HG03103 (cell line): Measurements from ENCODE around the gene PTPRM.

Source experiments
- ATAC-seq: cut with Tn5 transposase; IDR thresholded peaks from one replicate; pipeline ENCODE4 v1.9.1; 2021; ENCODE audit warnings: low read depth; ENCODE audit not compliant: unreplicated experiment

The PTPRM gene

GRCh38 chr18:7878265-7879211 lies 311.4 kb downstream of the PTPRM start:
- no peak for ATAC-seq

GRCh38 chr18:7879717-7880116 lies 312.6 kb downstream of the PTPRM start:
- ATAC-seq = no peak

- no peak for ATAC-seq
Measured at GRCh38 chr18:7885865-7886264, 318.7 kb downstream of the PTPRM start.

GRCh38 chr18:7886436-7886835 lies 319.3 kb downstream of the PTPRM start:
- no peak for ATAC-seq

- no peak for ATAC-seq
Measured at GRCh38 chr18:7889515-7889914, 322.4 kb downstream of the PTPRM start.

GRCh38 chr18:7890075-7890474 lies 323.0 kb downstream of the PTPRM start:
- no peak for ATAC-seq

GRCh38 chr18:7892556-7892955 lies 325.4 kb downstream of the PTPRM start:
- no peak for ATAC-seq

- ATAC-seq = no peak
Measured at GRCh38 chr18:7894592-7894991, 327.5 kb downstream of the PTPRM start.

GRCh38 chr18:7895346-7895745 lies 328.2 kb downstream of the PTPRM start:
- ATAC-seq = no peak

- ATAC-seq = no peak
Measured at GRCh38 chr18:7896161-7896560, 329.0 kb downstream of the PTPRM start.

GRCh38 chr18:7896805-7897518 lies 329.8 kb downstream of the PTPRM start:
- no peak for ATAC-seq

GRCh38 chr18:7898181-7898580 lies 331.1 kb downstream of the PTPRM start:
- ATAC-seq = no peak

GRCh38 chr18:7899078-7899477 lies 332.0 kb downstream of the PTPRM start:
- no peak for ATAC-seq

GRCh38 chr18:7900091-7900490 lies 333.0 kb downstream of the PTPRM start:
- ATAC-seq = no peak

- no peak for ATAC-seq
Measured at GRCh38 chr18:7901657-7902056, 334.5 kb downstream of the PTPRM start.

GRCh38 chr18:7902399-7902839 lies 335.3 kb downstream of the PTPRM start:
- ATAC-seq = no peak

GRCh38 chr18:7904529-7904928 lies 337.4 kb downstream of the PTPRM start:
- no peak for ATAC-seq

- ATAC-seq = no peak
Measured at GRCh38 chr18:7908681-7909299, 341.7 kb downstream of the PTPRM start.

GRCh38 chr18:7914834-7915670 lies 347.9 kb downstream of the PTPRM start:
- no peak for ATAC-seq

GRCh38 chr18:7918701-7919100 lies 351.6 kb downstream of the PTPRM start:
- ATAC-seq = no peak
